Stimulated activated CD4-positive, alpha-beta T cell treated with anti-CD3 and anti-CD28 coated beads, TNF-alpha, amount 100 ng/mL, for 1 hour (primary cell): ENCODE results near the gene ZNF576.
"Not testable (repeated sequence)": the region's sequence is repeated elsewhere in the genome, so short reads cannot be mapped to it uniquely, and the experiment has no call there.

Source experiments
- DNase-seq, 3 donors: peaks; one replicate each; pipeline ENCODE4 v3.0.0-alpha.2; 2020; ENCODE audit warnings: low read depth in 3 of 3, low spot score in 1 of 3

ZNF576 gene, protein sequence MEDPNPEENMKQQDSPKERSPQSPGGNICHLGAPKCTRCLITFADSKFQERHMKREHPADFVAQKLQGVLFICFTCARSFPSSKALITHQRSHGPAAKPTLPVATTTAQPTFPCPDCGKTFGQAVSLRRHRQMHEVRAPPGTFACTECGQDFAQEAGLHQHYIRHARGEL

DNA sequence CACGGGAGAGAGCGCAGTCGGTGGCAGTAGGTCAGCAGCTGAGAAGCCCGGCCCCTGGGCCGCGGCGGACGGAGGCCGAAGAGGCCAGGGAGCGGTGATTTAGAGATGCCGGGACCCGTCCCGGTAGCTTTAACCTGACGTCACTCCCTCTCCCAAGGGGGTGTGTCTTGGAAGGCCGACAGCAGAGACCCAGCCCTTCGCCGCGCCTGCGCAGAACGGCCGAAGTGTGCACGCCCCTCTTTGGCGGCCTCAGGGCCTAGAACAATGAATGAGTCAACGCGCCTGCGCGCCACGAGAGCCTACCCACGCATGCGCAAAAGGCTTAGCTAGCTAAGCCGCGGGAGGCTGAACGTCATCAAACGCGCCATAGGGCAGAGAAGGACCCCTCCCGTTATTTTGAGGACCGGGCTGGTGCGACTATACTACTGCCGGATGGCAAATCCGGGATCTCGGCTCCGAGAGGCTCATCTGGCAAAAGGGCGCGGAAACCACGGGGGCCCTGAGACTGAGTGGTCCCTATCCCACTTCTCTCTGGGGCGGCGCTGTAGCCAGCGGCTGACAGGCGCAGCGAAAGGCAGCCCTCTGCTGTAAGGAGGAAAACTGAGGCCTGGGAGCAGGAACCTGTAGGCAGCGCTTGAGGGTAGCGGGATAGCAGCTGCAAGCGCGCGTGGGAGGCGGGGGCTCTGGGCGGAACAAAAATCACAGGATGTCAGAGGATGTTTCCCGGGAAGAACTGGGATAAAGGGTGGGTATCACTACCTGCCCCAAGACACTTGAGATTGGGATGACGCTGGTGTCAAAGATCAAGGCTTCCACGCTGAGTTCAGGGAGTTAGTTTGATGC is at the start of gene ZNF576, which contains the start of gene IRGQ:
Gene ZNF576 (plus strand): TSS at position 597 of the 843 bp plus-strand sequence. CDS start 514 bp downstream, outside the sequence.
Gene IRGQ (minus strand): TSS at position 136 of the 843 bp plus-strand sequence. CDS start 796 bp downstream, outside the sequence.
- peak; percentile 99 to 100 (median 100) for DNase-seq

DNA sequence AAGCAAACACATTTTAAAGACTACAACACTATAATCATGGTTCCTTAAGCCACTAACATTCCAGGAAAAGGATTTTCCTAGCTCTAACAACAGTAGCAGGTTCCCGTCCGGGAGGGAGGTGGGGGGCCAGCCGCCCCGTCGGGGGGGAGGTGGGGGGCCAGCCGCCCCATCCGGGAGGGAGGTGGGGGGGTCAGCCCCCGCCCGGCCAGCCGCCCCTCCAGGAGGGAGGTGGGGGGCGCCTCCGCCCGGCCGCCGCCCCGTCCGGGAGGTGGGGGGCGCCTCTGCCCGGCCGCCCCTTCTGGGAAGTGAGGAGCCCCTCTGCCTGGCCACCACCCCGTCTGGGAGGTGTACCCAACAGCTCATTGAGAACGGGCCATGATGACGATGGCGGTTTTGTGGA is 48.5 kb upstream of the ZNF576 start:
- not testable (repeated sequence) for DNase-seq

DNA sequence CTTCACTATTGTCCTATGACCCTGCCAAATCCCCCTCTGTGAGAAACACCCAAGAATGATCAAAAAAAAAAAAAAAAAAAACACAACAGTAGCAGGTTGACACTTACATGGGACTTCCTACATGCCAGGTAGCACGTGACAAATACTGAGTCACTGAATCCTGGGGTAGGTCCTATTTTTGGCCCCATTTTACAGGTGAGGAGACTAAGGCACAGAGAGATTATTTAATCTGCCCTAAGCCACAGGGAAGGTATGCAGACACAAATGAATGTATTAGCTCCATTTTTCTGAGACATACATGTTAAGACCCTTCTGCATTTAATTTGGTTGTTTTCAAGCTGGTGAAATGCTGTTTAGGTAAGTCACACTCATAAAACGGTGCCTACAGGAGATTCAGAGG is 47.7 kb upstream of the ZNF576 start:
- DNase-seq: no peak

DNA sequence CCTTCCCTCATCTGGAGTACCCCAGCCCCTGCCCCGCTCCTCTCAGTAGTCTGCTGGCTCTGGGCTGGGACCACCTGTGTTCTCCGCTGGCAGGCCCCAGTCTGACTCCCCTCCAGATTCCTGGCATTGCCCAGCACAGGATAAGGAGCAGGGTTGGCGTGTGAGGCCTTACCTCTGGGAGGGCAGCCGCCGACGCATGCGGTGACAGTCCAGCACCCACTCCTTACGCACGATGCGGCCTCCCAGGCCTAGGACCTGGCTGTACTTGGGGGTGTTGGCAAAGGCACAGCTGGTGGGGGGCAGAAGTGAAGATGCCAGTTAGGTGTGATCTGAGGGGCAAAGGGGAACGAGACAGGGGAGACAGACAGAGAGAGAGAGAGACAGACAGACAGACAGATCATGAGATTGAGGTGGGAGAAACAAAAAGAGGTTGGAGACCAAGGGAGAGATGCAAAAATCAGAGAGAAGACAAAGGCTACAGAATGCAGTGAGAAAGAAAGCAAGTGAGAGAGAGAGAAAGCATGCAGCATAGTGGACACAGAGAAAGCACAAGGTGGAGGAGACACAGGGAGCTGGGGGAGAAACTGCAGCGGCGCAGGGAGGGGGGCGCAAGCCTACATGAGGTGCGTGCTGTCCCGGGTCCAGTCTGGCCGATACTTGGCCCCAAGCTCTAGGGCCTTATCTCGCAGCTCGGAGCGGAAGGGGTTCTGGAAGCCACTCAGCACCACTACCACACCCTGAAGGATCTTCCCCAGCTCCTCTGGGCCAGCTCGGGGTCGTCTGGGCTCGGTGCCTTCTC is 44.8 kb upstream of the ZNF576 start:
- no peak for DNase-seq

DNA sequence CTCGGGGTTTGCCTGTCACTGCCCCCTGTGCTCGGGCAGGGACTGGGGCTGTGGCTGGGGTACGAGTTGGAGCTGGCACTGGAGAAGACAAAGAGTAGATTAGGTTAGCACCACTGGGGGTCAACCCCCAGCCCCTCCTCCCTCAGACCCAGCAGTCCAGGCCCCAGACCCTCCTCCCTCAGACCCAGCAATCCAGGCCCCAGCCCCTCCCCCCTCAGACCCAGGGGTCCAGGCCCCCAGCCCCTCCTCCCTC is 44.3 kb upstream of the ZNF576 start:
- no peak for DNase-seq

DNA sequence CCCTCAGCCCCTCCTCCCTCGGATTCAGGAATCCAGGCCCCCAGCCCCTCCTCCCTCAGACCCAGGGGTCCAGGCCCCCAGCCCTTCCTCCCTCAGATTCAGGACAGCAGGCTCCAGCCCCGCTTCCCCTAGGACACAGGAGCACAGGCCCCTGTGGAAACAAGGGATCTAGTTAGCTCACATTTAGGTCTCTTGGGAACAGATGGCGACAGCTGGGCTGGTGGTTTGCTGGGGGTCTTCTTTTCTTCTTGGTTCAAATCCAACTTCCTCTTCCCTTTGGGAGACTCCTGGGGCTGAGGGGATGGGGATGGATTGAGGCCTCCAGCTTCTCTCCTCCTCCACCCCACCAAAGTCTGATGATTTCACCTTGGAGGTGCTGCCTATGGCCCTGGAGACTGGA is 43.8 kb upstream of the ZNF576 start:
- DNase-seq: no peak

DNA sequence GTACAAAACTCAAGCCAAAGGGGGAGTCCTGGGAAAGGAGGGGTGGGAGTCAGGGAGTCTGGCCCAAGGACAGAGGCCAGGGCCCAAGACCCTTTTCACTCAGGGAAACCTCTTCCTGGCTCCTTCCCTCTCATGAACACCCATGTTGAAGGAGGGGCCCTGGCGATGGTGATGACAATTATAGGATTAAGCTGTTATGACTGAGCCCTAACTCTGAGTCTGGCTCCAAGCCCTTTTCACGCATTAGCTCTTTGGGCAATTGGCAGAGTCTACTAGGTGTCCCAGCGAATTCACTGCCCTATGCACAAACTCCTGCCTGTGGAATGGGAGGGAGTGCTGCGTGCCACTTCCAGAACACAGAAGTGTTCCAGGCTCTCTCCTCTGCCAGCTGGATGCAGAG is 42.7 kb upstream of the ZNF576 start:
- DNase-seq: no peak

DNA sequence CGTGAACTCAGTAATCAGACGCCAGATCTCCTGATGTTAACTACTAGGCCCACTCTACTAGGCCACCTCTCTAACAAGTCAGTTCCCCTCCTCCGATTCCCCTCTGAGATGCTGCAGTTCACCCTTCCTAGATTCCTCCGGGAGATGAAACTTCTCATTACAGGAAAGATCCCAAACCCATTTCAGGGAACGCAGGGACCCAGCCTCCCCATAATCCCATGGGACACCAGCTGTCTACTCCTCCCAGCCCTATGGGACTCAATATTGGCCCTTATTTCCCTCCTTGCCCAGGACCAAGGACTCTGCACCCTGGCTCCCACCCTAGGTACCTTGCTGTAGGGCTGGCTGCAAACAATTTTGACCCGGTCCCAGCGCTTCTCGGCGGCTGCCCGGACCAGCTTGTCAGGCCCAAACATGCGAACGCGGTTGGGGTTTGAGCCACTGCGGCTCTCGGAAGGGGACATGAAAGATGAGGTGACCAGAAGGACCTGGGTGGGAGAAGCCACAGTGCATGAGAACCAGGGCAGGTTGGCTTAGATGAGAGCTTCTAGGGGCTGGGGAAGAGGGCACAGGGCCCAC is 42.0 kb upstream of the ZNF576 start:
- DNase-seq: no peak

DNA sequence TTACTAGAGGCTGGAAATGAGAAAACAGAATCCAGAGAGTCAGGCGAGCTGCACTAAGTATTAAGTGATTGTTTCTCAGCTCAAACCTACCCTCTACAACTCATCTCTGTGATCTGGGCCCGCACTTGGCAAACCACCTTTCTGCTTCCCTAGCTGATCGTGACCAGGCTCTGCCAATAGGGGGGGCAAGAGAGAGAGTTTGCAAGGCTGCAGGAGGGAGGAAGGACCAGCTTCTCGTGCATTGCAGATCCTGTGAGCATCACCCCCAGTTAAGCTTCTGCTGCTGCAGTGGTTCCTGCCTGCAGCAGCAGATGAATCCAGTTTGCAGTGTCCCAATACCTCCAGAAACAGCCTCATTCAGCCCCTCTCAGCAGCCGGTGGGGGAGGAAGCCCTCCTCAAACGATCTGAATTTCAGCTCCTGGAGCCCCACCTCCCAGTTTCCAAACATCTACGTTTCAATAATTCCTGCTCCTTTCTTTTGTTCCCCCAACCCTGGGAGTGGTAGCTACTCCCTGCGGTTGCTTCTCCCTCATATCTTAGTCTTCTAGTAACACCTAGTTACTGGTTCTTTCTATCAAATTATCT is 41.1 kb upstream of the ZNF576 start:
- DNase-seq: peak; percentile 57 to 66 (median 66)

DNA sequence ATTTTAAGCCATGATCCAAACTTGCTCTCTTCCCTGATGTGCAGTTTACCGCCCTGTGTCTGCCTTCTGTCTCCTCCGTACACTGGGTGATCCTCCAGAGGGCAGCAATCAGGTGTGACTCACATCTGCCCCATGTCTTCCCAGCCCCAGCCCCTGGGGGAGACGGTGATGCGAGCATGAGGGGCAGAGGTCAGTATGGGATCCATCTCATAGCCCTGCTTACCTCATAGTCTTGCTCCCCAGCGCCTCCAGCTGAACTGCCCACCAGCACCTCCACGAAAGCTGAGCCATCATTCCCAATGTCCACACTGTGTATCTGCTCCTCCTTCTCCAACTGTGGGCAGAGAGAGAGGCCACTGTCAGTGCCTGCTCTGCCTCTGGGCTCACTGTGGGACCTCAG is 35.7 kb upstream of the ZNF576 start:
- DNase-seq: no peak

DNA sequence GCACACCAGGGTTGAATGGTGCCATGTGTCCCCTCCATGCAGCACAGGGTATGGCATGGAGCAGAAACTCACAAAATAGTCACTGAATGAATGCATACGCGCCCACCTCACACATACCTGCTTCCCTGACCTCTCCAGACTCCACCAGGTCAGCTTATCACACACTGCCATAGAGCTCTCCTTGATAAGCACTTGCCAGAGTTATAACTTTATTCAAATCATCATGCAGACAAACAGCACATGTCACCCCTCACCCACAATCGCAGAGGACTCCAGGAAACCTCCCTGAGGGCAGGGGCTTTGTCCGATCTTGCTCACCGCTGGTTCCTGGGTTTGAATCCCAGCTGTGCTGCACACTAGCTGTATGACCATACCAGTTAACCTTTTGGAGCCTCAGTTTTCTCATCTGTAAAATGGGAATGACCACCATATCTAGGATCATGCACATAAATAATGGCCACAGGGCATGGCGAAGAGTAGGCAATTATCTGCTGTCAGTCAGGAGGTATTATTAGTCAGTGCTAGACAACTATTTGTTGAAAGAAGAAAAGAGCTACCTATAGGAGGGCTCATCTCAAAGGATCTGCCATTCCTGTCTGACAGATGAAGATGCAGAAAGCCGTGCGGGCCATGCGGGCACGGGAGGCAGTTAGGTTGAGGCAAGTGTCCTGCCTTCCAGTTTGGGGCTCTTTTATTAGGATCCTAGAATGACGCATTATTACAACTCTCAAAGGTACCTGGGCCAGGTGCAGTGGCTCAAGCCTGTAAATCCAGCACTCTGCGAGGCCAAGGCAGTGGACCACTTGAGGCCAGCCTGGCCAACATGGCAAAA is 35.0 kb upstream of the ZNF576 start:
- DNase-seq: no peak

DNA sequence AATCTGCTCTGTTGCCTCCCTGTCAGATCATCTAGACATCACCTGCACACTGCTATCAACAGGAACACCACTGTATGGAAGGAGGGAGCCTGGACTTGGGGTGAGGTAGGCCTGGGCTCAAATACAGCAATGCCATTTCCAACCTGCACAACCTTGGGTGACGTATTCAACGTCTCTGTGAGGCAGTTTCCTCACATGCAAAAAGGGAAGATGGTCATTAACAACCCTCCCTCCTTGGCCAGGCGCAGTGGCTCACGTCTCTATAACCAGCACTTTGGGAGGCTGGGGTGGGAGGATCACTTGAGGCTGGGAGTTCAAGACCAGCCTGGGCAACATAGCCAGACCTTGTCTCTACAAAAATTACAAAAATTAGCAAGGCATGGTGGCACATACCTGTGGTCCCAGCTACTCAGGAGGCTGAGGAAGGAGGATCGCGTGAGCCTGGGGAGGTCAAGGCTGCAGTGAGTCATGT is 34.1 kb upstream of the ZNF576 start:
- DNase-seq: no peak

DNA sequence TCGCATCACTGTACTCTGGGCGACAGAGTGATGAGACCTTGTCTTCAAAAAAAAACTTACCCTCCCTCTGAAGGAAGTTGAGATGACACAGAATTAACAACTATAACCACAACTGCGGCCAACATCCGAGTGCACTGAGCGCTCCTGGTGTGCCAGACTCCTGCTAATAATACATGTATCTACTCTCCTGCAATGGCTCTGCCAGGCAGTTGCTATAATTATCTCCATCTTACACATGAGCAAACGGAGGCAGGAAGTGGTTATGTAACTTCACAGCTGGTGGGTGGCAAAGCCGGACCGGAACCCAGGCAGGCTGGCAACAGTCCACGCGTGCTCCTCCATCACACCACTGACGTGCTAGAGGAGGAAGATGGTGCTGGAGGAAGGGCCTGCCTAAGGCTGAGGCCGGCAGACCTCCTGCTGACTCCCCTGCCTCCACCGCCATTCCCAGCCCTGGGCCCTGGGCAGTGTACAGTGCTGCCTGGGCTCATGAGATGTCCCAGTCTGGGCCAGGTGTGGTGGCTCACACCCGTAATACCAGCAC is 33.6 kb upstream of the ZNF576 start:
- peak; percentile 23 to 55 (median 40) for DNase-seq

DNA sequence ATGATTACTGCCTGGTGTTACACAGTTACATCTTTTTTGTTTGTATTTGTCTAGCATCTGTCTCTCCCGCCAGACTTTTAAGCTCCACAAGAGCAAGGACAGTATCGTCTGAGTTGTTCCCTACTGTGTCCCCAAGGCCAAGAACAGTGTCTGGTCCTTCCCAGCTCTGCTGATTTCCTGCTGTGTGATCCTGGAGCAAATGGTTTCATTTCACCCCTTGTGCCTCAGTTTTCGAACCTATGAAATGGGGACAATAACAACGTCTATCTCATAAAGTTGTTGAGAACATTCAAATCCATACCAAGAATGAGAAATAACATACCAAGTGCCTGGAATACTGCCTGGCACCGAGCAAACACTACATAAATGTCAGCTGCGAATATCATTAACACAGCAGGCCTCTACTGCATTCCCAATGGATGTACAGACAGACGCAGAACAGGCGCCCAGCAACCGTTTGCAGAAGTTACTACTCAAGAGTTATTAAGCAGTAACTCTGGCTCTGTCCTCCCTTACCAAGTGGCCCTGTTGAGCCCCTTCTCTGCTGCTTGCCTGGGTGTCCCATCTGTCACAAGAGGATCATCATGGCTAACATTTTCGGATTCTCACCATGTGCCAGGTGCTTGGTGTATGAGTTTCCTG is 32.5 kb upstream of the ZNF576 start:
- no peak for DNase-seq

DNA sequence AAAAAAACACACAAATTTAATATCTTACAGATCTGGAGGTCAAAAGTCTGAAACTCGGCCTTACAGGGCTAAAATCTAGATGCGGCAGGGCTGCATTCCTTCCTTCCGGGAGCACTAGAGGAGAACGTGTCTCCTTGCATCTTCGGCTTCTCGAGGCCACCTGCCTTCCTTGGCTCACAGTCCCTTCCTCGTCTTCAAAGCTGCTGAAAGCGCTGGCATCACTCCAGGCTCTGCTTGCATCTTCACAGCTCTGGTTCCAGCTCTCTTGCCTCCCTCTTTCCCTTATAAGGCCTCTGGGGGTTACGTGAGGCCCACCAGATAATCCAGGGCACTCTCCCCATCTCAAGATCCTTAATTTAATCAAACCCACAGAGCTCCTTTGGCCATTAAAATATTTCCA is 31.6 kb upstream of the ZNF576 start:
- DNase-seq: no peak

DNA sequence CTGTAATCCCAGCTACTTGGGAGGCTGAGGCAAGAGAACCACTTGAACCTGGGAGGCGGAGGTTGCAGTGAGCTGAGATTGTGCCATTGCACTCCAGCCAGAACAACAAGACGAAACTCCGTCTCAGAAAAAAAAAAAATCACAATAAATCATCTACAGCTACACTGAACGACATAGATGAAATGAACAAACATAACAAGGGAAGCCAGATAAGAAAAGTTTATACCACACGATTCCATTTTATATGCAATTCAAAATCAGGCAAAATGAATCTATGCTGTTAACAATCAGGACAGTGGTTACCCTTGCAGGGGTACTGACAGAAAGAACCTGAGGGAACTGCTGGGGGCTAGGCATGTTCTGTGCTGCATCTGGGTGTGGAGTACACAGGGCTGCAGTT is 26.7 kb upstream of the ZNF576 start:
- no peak for DNase-seq

DNA sequence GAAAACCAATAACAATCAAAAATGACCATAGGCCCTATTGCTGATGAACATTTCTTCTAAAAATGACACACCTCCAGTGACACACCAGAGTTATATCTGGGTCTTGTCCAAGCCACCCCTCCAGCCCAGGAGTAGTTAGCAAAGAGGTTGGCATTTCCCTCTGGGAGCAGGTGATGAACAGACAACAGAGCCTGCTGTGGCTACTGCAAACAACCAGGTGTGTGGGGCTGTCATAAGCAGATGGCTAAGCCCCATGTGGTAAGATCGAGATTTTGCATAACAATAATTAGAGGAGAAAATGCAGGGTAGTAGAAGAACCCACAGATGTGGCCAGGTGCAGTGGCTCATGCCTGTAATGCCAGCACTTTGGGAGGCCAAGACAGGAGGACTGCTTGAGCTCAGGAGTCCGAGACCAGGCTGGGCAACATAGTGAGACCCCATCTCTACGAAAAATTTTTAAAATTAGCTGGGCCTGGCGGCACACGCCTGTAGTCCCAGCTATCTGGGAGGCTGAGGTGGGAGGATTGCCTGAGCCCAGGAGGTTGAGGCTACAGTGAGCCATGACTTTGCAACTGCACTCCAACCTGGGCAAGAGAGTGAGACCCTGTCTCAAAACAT is 26.1 kb upstream of the ZNF576 start:
- no peak for DNase-seq

DNA sequence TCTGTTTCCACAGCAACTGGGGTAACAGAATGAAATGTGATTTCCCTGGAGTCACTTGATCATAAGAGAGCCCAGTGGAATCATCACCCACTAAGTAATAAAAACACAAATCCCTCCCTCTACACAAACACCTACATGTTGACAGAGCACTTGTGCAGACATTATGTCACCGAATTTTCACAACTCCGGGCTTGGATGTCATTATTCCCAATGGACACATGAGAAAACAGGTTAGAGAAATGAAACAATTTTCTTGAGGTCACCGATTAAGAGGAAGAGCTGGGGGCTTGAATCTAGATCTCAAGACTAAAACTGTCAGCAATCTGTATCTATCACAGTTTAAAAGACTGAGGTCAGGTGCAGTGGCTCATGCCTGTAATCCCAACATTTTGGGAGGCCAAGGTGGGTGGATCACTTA is 24.2 kb upstream of the ZNF576 start:
- no peak for DNase-seq
